Measurements from ENCODE around the gene ADAMTS16. TPM values are rescaled to one million over a fixed set of nuclear protein-coding genes. Genes with fewer than 3 reads are reported as not detected.

Gene ADAMTS16
- total and polyA plus RNA-seq, 2 experiments from 2014 or later, result 2.2 to 5.9 TPM

GRCh38 chr5:5301176-5301575 is 161.0 kb downstream of the ADAMTS16 start:
- TF ChIP-seq CTCF (IDR thresholded peaks at IDR 0.05; ENCODE audit: poor library complexity), result no peak
- TF ChIP-seq EZH2phosphoT487 (IDR thresholded peaks at IDR 0.05; ENCODE audit: low read depth, severe bottlenecking, unreplicated experiment), result no peak
- no peak for TF ChIP-seq EZH2 (IDR thresholded peaks at IDR 0.05; ENCODE audit: borderline replicate concordance)
- WGBS (ENCODE audit: low lambda C conversion rate, missing lambda C conversion rate), result 0% methylated on average over 3 of the region's 3 CpGs
- Histone ChIP-seq H3K27ac (no peak overlapping the region), H3K4me1 (ENCODE audit: insufficient read depth) (no peaks in the 10 kb centered on the region), H2AFZ (no peak overlapping the region), H3K9me2 (replicated peaks; ENCODE audit: insufficient read depth) (no peaks in the 10 kb centered on the region), H3K36me3 (replicated peaks; ENCODE audit: insufficient read depth, low read depth) (no peaks in the 10 kb centered on the region), H3K9me3 (ENCODE audit: low read depth) (no peaks in the 10 kb centered on the region), H3K79me2 (no peaks in the 10 kb centered on the region), H3K4me2 (no peak overlapping the region), H4K20me1 (ENCODE audit: insufficient read depth, poor library complexity, severe bottlenecking) (no peaks in the 10 kb centered on the region), H3K4me3 (no peak overlapping the region), H3K27me3 (no peaks in the 10 kb centered on the region)
- DNase-seq (ENCODE audit: low spot score), result no peak

- no peaks in the 10 kb centered on the region for H3K79me2 ChIP-seq
- no peaks in the 10 kb centered on the region for H3K9me2 ChIP-seq (replicated peaks; ENCODE audit: insufficient read depth)
- H3K36me3 ChIP-seq (replicated peaks; ENCODE audit: insufficient read depth, low read depth), result no peaks in the 10 kb centered on the region
- no peaks in the 10 kb centered on the region for H4K20me1 ChIP-seq (ENCODE audit: insufficient read depth, poor library complexity, severe bottlenecking)
- no peak overlapping the region for H2AFZ ChIP-seq
- no peak for DNase-seq (ENCODE audit: low spot score)
- H3K27me3 ChIP-seq, result no peaks in the 10 kb centered on the region
- no peak overlapping the region for H3K4me3 ChIP-seq
- H3K4me2 ChIP-seq, result no peak overlapping the region
- no peaks in the 10 kb centered on the region for H3K9me3 ChIP-seq (ENCODE audit: low read depth)
- TF ChIP-seq CTCF (IDR thresholded peaks at IDR 0.05; ENCODE audit: poor library complexity) (no peak), EZH2phosphoT487 (IDR thresholded peaks at IDR 0.05; ENCODE audit: low read depth, severe bottlenecking, unreplicated experiment) (no peak)
- H3K4me1 ChIP-seq (ENCODE audit: insufficient read depth), result peaks cover 4% of the 10 kb centered on the region
- H3K27ac ChIP-seq, result no peak overlapping the region
- WGBS (ENCODE audit: low lambda C conversion rate, missing lambda C conversion rate), result 68% methylated on average over 4 of the region's 4 CpGs
Observed at GRCh38 chr5:5302201-5302600, 162.1 kb downstream of the ADAMTS16 start.

GRCh38 chr5:5303242-5303641 is 163.1 kb downstream of the ADAMTS16 start:
- Histone ChIP-seq H3K79me2 (no peaks in the 10 kb centered on the region), H3K4me3 (no peak overlapping the region), H3K36me3 (replicated peaks; ENCODE audit: insufficient read depth, low read depth) (no peaks in the 10 kb centered on the region), H3K9me2 (replicated peaks; ENCODE audit: insufficient read depth) (no peaks in the 10 kb centered on the region), H3K27ac (no peak overlapping the region), H3K27me3 (no peaks in the 10 kb centered on the region), H3K4me2 (no peak overlapping the region), H4K20me1 (ENCODE audit: insufficient read depth, poor library complexity, severe bottlenecking) (no peaks in the 10 kb centered on the region), H3K4me1 (ENCODE audit: insufficient read depth) (peaks cover 4% of the 10 kb centered on the region), H2AFZ (no peak overlapping the region), H3K9me3 (ENCODE audit: low read depth) (no peaks in the 10 kb centered on the region)
- 93% methylated on average over 15 of the region's 15 CpGs for WGBS (ENCODE audit: low lambda C conversion rate, missing lambda C conversion rate)
- no peak for DNase-seq (ENCODE audit: low spot score)
- TF ChIP-seq EZH2phosphoT487 (IDR thresholded peaks at IDR 0.05; ENCODE audit: low read depth, severe bottlenecking, unreplicated experiment) (no peak), EZH2 (IDR thresholded peaks at IDR 0.05; ENCODE audit: borderline replicate concordance) (no peak), CTCF (IDR thresholded peaks at IDR 0.05; ENCODE audit: poor library complexity) (no peak)

All from hepatocyte (in vitro differentiated cells).